ENCODE results near the gene THSD7B. TPM values are rescaled to one million over a fixed set of nuclear protein-coding genes. Genes with fewer than 3 reads are reported as not detected.

Gene THSD7B
- total RNA-seq, 4 donors from 2014 or later, result 0.27 TPM; not detected in 3

DNA sequence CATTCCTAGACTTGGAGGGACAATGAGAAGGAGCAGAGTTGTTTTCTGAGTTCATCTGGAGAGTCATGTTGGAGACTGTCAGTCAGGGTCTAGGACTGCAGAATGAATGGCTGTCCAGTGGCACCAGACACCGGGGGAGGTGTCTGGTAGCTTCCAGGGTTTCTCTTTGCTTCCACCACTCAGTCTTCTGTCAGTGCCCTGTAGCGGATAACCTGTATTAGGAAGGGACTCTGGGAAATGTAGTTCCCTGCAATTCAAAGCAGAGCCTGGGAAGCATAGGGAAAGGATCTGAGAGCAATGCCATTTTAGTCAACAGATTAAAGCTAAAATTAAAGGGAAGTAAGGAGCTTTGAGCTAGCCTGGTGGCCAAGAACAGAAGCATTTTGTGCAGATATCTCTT, 257.9 kb downstream of the THSD7B start:
- WGBS, 2 donors (ENCODE audit: low coverage in 1 of 2), result 83% methylated on average over 2 of the region's 2 CpGs; no CpG with 5 or more reads in 1 of the 2 donors
- Histone ChIP-seq H3K27ac (no peak overlapping the region), H3K4me3 (no peak overlapping the region), H3K27me3 (no peaks in the 10 kb centered on the region), H3K36me3 (no peaks in the 10 kb centered on the region), H3K4me1 (no peaks in the 10 kb centered on the region), H3K9me3 (no peaks in the 10 kb centered on the region)
- intact Hi-C loops (cut with DNase I; ENCODE audit: low total_unique reads) (no loop called here), in situ Hi-C loops (cut with MboI; ENCODE audit: low pct_ligation_motif_present in 1 of 4, low pct_unique_long_range_greater_than_20kb in 1 of 4, low sequenced_read_pairs in 3 of 4) (no loop called here)
- TF ChIP-seq POLR2AphosphoS5 (IDR thresholded peaks at IDR 0.05), result no peak
- TF ChIP-seq EP300 (IDR thresholded peaks at IDR 0.05; ENCODE audit: low read depth), result no peak
- no peak for DNase-seq

DNA sequence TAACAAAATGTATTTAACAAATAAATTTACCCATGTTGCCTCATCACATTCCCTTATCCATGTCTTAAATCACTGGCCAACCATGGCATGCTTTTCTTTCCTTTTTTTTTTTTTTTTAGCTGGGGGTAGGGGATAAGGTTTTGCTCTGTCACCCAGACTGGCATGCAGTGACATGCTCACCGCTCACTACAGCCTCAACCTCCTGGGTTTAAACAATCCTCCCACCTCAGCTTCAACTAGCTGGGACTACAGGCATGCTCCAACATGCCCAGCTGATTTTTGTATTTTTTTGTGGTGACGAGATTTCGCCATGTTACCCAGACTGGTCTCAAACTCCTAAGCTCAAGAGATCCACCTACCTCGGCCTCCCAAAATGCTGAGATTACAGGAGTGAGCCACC, 266.4 kb downstream of the THSD7B start:
- Histone ChIP-seq H3K27me3 (no peaks in the 10 kb centered on the region), H3K9me3 (no peaks in the 10 kb centered on the region), H3K27ac (no peak overlapping the region), H3K36me3 (no peaks in the 10 kb centered on the region), H3K4me3 (no peak overlapping the region), H3K4me1 (no peaks in the 10 kb centered on the region)
- in situ Hi-C loops (cut with MboI; ENCODE audit: low pct_ligation_motif_present in 1 of 4, low pct_unique_long_range_greater_than_20kb in 1 of 4, low sequenced_read_pairs in 3 of 4) (no loop called here), intact Hi-C loops (cut with DNase I; ENCODE audit: low total_unique reads) (no loop called here)
- WGBS, 2 donors (ENCODE audit: low coverage in 1 of 2), result 89% methylated on average over 4 of the region's 4 CpGs; no CpG with 5 or more reads in 1 of the 2 donors
- TF ChIP-seq EP300 (IDR thresholded peaks at IDR 0.05; ENCODE audit: low read depth), result no peak
- TF ChIP-seq POLR2A (IDR thresholded peaks at IDR 0.05), result no peak
- TF ChIP-seq, protein P1, sequence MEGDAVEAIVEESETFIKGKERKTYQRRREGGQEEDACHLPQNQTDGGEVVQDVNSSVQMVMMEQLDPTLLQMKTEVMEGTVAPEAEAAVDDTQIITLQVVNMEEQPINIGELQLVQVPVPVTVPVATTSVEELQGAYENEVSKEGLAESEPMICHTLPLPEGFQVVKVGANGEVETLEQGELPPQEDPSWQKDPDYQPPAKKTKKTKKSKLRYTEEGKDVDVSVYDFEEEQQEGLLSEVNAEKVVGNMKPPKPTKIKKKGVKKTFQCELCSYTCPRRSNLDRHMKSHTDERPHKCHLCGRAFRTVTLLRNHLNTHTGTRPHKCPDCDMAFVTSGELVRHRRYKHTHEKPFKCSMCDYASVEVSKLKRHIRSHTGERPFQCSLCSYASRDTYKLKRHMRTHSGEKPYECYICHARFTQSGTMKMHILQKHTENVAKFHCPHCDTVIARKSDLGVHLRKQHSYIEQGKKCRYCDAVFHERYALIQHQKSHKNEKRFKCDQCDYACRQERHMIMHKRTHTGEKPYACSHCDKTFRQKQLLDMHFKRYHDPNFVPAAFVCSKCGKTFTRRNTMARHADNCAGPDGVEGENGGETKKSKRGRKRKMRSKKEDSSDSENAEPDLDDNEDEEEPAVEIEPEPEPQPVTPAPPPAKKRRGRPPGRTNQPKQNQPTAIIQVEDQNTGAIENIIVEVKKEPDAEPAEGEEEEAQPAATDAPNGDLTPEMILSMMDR (IDR thresholded peaks at IDR 0.05), result no peak
- no peak for TF ChIP-seq POLR2AphosphoS5 (IDR thresholded peaks at IDR 0.05)
- no peak for DNase-seq

DNA sequence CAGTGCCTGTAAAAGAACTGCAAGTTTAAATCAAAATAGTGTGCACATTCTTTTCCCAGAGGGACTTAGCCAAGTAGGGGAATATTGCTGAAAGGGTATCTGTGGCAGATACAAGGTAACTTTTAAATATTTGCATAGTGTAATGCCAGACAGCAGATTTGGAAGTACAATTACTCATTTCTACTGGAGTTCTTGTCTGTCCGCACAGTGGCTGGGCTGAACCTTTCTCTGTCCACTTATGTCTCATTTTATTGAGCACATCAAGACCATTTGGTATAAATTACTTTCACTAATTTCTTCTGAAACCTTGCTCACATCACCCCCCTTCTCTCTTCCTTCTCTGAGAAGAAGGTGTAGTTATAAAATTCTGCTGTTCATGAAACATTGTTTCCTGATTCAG, 271.3 kb downstream of the THSD7B start:
- DNase-seq, result no peak
- Histone ChIP-seq H3K27me3 (no peaks in the 10 kb centered on the region), H3K4me1 (no peaks in the 10 kb centered on the region), H3K27ac (no peak overlapping the region), H3K9me3 (no peaks in the 10 kb centered on the region), H3K4me3 (no peak overlapping the region), H3K36me3 (no peaks in the 10 kb centered on the region)
- TF ChIP-seq POLR2A (IDR thresholded peaks at IDR 0.05) (no peak), POLR2AphosphoS5 (IDR thresholded peaks at IDR 0.05) (no peak), EP300 (IDR thresholded peaks at IDR 0.05; ENCODE audit: low read depth) (no peak)
- TF ChIP-seq, protein P1 (IDR thresholded peaks at IDR 0.05), result no peak
- intact Hi-C loops (cut with DNase I; ENCODE audit: low total_unique reads) (no loop called here), in situ Hi-C loops (cut with MboI; ENCODE audit: low pct_ligation_motif_present in 1 of 4, low pct_unique_long_range_greater_than_20kb in 1 of 4, low sequenced_read_pairs in 3 of 4) (no loop called here)
- WGBS, 2 donors (ENCODE audit: low coverage in 1 of 2), result 100% methylated on average over 1 of the region's 1 CpG

DNA sequence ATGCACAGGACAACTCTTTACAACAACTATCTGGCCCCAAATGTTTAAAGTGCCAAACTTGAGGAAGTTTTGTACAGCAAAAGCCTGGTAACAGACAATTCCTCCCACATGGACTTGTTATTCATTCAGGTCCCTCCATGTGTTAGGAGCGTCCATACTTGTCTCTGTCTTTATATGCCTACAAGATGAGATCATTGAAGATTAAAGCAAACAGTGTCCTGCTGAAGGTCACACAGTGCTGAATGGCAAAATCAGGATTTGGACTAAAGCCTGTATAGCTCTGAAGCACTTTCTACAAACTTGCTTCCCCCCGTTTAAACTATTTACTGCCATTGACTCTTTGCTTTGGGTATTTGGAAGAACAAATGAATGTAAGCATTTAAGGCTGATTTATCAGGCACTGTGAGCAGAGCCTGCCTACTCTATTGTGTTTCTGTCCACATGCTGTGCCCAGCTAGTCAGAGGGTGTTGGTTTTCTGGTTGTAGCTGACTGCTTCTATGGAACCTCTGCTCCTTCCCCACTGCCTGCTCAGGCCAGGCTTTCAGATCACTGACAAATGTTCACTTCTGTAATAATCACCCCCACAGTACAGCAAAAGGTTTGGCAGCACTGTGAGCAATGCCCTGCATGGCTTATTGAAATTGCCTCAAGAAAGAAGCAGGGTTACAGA, 274.3 kb downstream of the THSD7B start:
- Histone ChIP-seq H3K4me3 (no peak overlapping the region), H3K9me3 (no peaks in the 10 kb centered on the region), H3K4me1 (no peaks in the 10 kb centered on the region), H3K27ac (no peak overlapping the region), H3K27me3 (no peaks in the 10 kb centered on the region), H3K36me3 (no peaks in the 10 kb centered on the region)
- 68 to 79% methylated on average over 2 of the region's 2 CpGs for WGBS, 2 donors (ENCODE audit: low coverage in 1 of 2)
- TF ChIP-seq POLR2A (IDR thresholded peaks at IDR 0.05) (no peak), EP300 (IDR thresholded peaks at IDR 0.05; ENCODE audit: low read depth) (no peak), POLR2AphosphoS5 (IDR thresholded peaks at IDR 0.05) (no peak)
- TF ChIP-seq, protein P1 (IDR thresholded peaks at IDR 0.05), result no peak
- no peak for DNase-seq
- intact Hi-C loops (cut with DNase I; ENCODE audit: low total_unique reads), result no loop called here
- in situ Hi-C loops (cut with MboI; ENCODE audit: low pct_ligation_motif_present in 1 of 4, low pct_unique_long_range_greater_than_20kb in 1 of 4, low sequenced_read_pairs in 3 of 4), result no loop called here

DNA sequence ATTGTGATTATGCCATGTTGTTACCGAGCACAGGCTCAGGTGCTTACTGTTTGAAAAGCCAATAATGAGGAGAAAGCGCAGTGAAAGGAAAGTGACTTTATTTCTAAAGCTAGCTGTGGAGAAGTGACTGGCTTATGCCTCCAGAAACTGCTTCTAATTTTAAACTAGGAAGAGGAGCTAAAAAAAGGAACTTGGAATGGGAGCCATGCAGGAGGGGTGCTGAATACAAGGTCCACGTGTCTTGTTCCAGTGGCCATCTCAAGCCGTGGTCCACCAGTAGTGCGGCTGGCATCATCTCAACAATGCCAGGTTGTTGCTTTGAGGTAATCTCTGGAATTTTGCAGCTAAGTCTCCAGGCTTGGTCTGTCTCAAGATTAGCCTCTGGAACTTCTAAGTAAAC, 282.0 kb downstream of the THSD7B start:
- WGBS, 2 donors (ENCODE audit: low coverage in 1 of 2), result 80 to 84% methylated on average over 5 of the region's 5 CpGs
- TF ChIP-seq POLR2A (IDR thresholded peaks at IDR 0.05) (no peak), EP300 (IDR thresholded peaks at IDR 0.05; ENCODE audit: low read depth) (no peak), POLR2AphosphoS5 (IDR thresholded peaks at IDR 0.05) (no peak)
- TF ChIP-seq, protein P1 (IDR thresholded peaks at IDR 0.05), result no peak
- H3K27ac ChIP-seq, result no peak overlapping the region
- H3K27me3 ChIP-seq, result no peaks in the 10 kb centered on the region
- in situ Hi-C loops (cut with MboI; ENCODE audit: low pct_ligation_motif_present in 1 of 4, low pct_unique_long_range_greater_than_20kb in 1 of 4, low sequenced_read_pairs in 3 of 4), result no loop called here
- no peaks in the 10 kb centered on the region for H3K36me3 ChIP-seq
- intact Hi-C loops (cut with DNase I; ENCODE audit: low total_unique reads), result no loop called here
- DNase-seq, result no peak
- no peak overlapping the region for H3K4me3 ChIP-seq
- H3K4me1 ChIP-seq, result no peaks in the 10 kb centered on the region
- no peaks in the 10 kb centered on the region for H3K9me3 ChIP-seq
